Trophoblast cell (in vitro differentiated cells and primary cell): ENCODE results near the gene SHISA8.
A peak's percentile ranks its signal among the peaks of the same experiment; 100 is the strongest.

Experiments used
- DNase-seq, 2 donors: peaks; one replicate each; pipeline ENCODE4 v3.0.0-alpha.2; 2016
- H2AFZ ChIP-seq: 2 replicates; pipeline ENCODE4 v1.6.1; 2013; ENCODE audit warnings: low read length, moderate library complexity, mild to moderate bottlenecking; ENCODE audit not compliant: insufficient read depth, poor library complexity
- H2AK5ac ChIP-seq: 2 replicates; pipeline ENCODE4 v1.6.1; 2013; ENCODE audit warnings: mild to moderate bottlenecking, low read length
- H2BK120ac ChIP-seq: 2 replicates; pipeline ENCODE4 v1.6.1; 2013; ENCODE audit warnings: low read length, mild to moderate bottlenecking, moderate library complexity; ENCODE audit not compliant: insufficient read depth, poor library complexity
- H2BK12ac ChIP-seq: 2 replicates; pipeline ENCODE4 v1.6.1; 2013; ENCODE audit warnings: mild to moderate bottlenecking, low read length, moderate library complexity
- H2BK5ac ChIP-seq: 2 replicates; pipeline ENCODE4 v1.6.1; 2013; ENCODE audit warnings: low read length, low read depth, moderate library complexity, mild to moderate bottlenecking; ENCODE audit not compliant: poor library complexity
- H3K14ac ChIP-seq: 2 replicates; pipeline ENCODE4 v1.6.1; 2013; ENCODE audit warnings: mild to moderate bottlenecking, low read length
- H3K18ac ChIP-seq: 2 replicates; pipeline ENCODE4 v1.6.1; 2013; ENCODE audit warnings: mild to moderate bottlenecking, low read length
- H3K23ac ChIP-seq: 2 replicates; pipeline ENCODE4 v1.6.1; 2013; ENCODE audit warnings: low read length
- H3K27ac ChIP-seq: 2 replicates; pipeline ENCODE4 v1.5.1; 2013; ENCODE audit warnings: low read depth, mild to moderate bottlenecking, inconsistent platforms, low read length, moderate library complexity
- H3K27me3 ChIP-seq: 2 replicates; pipeline ENCODE4 v1.6.1; 2013; ENCODE audit warnings: inconsistent platforms, mild to moderate bottlenecking, low read length, moderate library complexity; ENCODE audit not compliant: insufficient read depth
- H3K36me3 ChIP-seq, 2 experiments: 1 replicate in 1 of 2; 2 replicates in 1 of 2; pipeline ENCODE4 v1.6.1; 2013; ENCODE audit warnings: low read length in 2 of 2, mild to moderate bottlenecking in 2 of 2, moderate library complexity in 1 of 2; ENCODE audit not compliant: insufficient read depth in 2 of 2, control insufficient read depth in 1 of 2
- H3K4ac ChIP-seq: 2 replicates; pipeline ENCODE4 v1.6.1; 2013; ENCODE audit warnings: low read depth, mild to moderate bottlenecking, low read length, moderate library complexity
- H3K4me1 ChIP-seq, 2 experiments: 1 replicate in 1 of 2; 2 replicates in 1 of 2; pipeline ENCODE4 v1.6.1; 2013; ENCODE audit warnings: low read length in 2 of 2, mild to moderate bottlenecking in 2 of 2, moderate library complexity in 1 of 2; ENCODE audit not compliant: insufficient read depth in 2 of 2, control insufficient read depth in 1 of 2
- H3K4me2 ChIP-seq: 2 replicates; pipeline ENCODE4 v1.6.1; 2013; ENCODE audit warnings: inconsistent platforms, mild to moderate bottlenecking, low read length, moderate library complexity
- H3K4me3 ChIP-seq: 2 replicates; pipeline ENCODE4 v1.5.1; 2013; ENCODE audit warnings: mild to moderate bottlenecking, low read depth, low read length, inconsistent platforms
- H3K79me1 ChIP-seq: one replicate; pipeline ENCODE4 v1.6.1; 2013; ENCODE audit warnings: low read length
- H3K79me2 ChIP-seq: 2 replicates; pipeline ENCODE4 v1.6.1; 2013; ENCODE audit warnings: low read length, mild to moderate bottlenecking; ENCODE audit not compliant: control insufficient read depth, insufficient read depth, poor library complexity
- H3K9ac ChIP-seq: 2 replicates; pipeline ENCODE4 v1.6.1; 2013; ENCODE audit warnings: mild to moderate bottlenecking, low read length
- H3K9me3 ChIP-seq: 2 replicates; pipeline ENCODE4 v1.6.1; 2013; ENCODE audit warnings: low read depth, mild to moderate bottlenecking, control low read depth, inconsistent platforms, low read length; ENCODE audit not compliant: insufficient read depth
- H4K12ac ChIP-seq: 2 replicates; pipeline ENCODE4 v1.6.1; 2013; ENCODE audit warnings: low read depth, mild to moderate bottlenecking, low read length, moderate library complexity
- H4K8ac ChIP-seq: 2 replicates; pipeline ENCODE4 v1.6.1; 2013; ENCODE audit warnings: low read depth, mild to moderate bottlenecking, low read length, moderate library complexity
- H4K91ac ChIP-seq: one replicate; pipeline ENCODE4 v1.6.1; 2013; ENCODE audit warnings: low read depth, mild to moderate bottlenecking, low read length, moderate library complexity
- WGBS: extraction: QIAGEN DNeasy Blood & Tissue Kit; methylation state at CpG from one replicate; pipeline ENCODE4 v1.1.7; 2013; ENCODE audit warnings: missing lambda C conversion rate; ENCODE audit not compliant: insufficient read length, insufficient coverage; ENCODE audit errors: extremely low coverage; 5-methylcytosine and 5-hydroxymethylcytosine counted together

SHISA8 gene

DNA sequence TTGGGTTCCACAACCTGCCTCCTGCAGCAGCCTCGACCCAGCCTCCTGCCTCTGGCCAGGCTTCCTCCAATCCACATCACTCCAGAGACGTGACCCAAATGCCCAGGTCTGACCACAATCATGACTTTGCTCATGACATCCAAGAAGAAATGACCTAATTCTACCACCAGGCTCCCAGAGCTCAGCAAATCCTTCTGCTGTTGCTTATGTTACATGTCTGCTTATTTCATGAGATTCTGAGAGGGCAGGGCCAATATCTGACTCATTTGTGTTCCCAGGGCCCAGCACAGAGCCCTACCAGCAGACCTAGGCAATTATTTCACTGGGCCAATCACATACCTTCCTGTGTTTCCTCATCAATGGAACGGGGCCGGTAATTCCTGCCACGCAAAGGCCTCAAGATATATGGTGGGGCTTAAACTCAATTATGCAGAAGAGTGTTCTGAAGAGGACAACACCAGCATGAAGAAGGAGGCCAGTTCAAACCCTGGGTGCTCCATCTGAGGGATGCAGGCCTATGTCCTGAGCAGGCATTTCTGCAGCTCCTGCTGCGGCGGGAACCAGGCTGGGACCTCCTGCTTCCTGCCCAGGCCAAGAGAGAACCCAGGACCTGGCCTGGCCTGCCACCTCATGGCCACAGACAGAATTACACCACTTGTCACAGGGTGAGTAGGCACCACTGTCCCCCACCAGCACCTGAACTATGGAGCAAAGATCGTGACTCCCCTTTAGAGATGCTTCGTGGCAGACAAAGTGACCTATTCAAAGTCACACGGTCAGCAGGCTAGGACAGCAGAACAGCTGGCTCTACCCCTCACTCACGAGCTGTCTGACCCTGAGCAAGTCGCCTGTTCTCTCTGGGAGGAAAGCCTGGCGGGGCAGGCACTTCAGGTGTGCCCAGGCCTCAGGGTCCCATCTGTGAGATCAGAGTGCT lies 26.2 kb upstream of the SHISA8 start:
- Histone ChIP-seq H3K4me2 (no peak overlapping the region), H3K27ac (no peak overlapping the region), H4K8ac (no peak overlapping the region), H2BK120ac (no peak overlapping the region), H3K4ac (no peak overlapping the region), H3K79me2 (no peaks in the 10 kb centered on the region), H3K4me3 (no peak overlapping the region), H3K9ac (no peak overlapping the region), H3K79me1 (no peaks in the 10 kb centered on the region), H3K9me3 (no peaks in the 10 kb centered on the region), H2AFZ (no peak overlapping the region), H3K18ac (no peak overlapping the region), H4K12ac (no peak overlapping the region), H3K23ac (no peak overlapping the region), H3K36me3 (peaks cover 27 to 29% of the 10 kb centered on the region in 2 experiments), H2BK12ac (no peak overlapping the region), H3K4me1 (peaks cover 5 to 6% of the 10 kb centered on the region in 2 experiments), H3K27me3 (no peaks in the 10 kb centered on the region), H4K91ac (no peak overlapping the region), H3K14ac (no peak overlapping the region), H2AK5ac (no peak overlapping the region), H2BK5ac (no peak overlapping the region)
- no CpG with 5 or more reads among the region's 13 CpGs for WGBS
- DNase-seq = peak; percentile 93 to 96

DNA sequence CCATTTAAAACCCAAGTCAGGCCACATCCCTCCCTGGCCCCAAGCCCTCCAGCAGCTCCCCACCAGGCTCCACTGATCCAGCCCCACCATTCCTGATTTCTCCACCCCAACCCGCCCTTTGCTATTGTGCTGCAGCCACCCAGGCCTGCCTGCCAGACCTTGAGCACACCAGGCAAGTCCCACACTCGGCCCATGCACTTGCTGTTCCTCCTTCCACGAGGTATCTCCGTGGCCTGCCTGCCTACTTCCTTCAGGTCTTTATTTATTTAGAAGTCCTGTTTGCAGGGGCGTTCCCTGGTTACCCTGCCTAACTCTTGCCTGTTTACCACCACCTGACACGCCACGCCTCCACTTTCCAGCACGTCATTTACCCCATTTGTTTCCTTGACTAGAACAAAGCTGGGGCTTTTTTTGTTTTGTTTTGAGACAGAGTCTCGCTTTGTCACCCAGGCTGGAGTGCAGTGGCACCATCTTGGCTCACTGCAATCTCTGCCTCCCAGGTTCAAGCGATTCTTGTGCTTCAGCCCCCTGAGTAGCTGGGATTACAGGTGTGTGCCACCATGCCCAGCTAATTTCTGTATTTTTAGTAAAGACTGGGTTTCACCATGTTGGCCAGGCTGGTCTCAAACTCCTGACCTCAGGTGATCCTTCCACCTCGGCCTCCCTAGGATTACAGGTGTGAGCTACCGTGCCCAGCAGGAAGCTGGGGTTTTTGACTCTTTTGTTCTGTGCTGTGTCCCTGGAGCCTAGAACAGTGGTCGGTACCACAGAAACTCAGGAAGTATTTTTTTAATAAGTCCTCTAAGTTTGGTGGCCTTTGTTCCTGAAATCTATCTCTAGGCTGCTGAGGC lies 25.3 kb upstream of the SHISA8 start:
- Histone ChIP-seq H2BK12ac (no peak overlapping the region), H3K4me3 (no peak overlapping the region), H3K79me2 (no peaks in the 10 kb centered on the region), H3K9ac (no peak overlapping the region), H4K8ac (no peak overlapping the region), H3K14ac (no peak overlapping the region), H3K27ac (no peak overlapping the region), H3K18ac (no peak overlapping the region), H3K23ac (no peak overlapping the region), H3K4ac (no peak overlapping the region), H4K12ac (no peak overlapping the region), H2AK5ac (no peak overlapping the region), H2BK120ac (no peak overlapping the region), H2BK5ac (no peak overlapping the region), H3K27me3 (no peaks in the 10 kb centered on the region), H4K91ac (no peak overlapping the region), H3K4me1 (no peaks in the 10 kb centered on the region), H3K36me3 (peaks cover 28 to 29% of the 10 kb centered on the region in 2 experiments), H3K79me1 (no peaks in the 10 kb centered on the region), H3K9me3 (no peaks in the 10 kb centered on the region), H2AFZ (no peak overlapping the region), H3K4me2 (no peak overlapping the region)
- WGBS = no CpG with 5 or more reads among the region's 13 CpGs
- DNase-seq = no peak

DNA sequence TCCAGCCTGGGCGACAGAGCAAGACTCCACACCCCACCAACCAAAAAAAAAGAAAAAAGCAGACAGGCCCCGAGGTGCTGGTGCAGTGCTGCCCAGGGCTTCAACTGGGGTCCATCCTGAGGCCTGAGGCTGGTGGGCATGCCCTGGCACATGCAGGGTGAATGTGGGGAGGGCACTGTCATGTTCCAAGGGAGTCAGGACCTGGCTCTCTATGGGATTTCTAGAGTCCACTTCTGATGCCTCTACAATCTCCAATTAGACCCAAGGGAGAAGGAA lies 22.0 kb upstream of the SHISA8 start:
- Histone ChIP-seq H3K4me1 (no peaks in the 10 kb centered on the region), H3K4ac (no peak overlapping the region), H3K9ac (no peak overlapping the region), H3K79me1 (no peaks in the 10 kb centered on the region), H3K36me3 (peaks cover 13 to 15% of the 10 kb centered on the region in 2 experiments), H3K23ac (no peak overlapping the region), H2BK5ac (no peak overlapping the region), H3K4me2 (no peak overlapping the region), H3K4me3 (no peak overlapping the region), H3K27ac (no peak overlapping the region), H3K9me3 (peaks cover 3% of the 10 kb centered on the region), H4K8ac (no peak overlapping the region), H3K18ac (no peak overlapping the region), H2BK12ac (no peak overlapping the region), H2AFZ (no peak overlapping the region), H3K79me2 (no peaks in the 10 kb centered on the region), H2AK5ac (no peak overlapping the region), H4K91ac (no peak overlapping the region), H2BK120ac (no peak overlapping the region), H3K27me3 (no peaks in the 10 kb centered on the region), H4K12ac (no peak overlapping the region), H3K14ac (no peak overlapping the region)
- no CpG with 5 or more reads among the region's 2 CpGs for WGBS
- no peak for DNase-seq

DNA sequence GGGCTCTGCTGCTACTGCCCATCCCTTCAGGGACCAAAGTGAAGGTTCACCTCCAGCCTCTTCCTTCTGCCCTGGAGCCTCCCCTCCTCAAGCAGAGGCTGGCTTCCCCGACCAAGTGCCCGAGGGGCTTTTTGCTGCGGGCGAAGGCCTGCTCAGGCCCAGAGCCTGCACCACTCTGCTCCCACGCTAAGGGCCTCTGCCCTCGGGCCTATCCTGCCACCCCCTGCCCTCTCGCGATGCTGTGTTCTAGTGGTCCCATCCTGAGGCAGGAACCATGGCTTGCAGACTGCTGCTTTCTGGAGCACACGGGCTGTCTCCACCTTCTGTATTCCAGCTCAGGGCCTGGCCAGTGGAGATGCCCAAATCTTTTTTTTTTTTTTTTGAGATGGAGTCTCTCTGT lies 20.6 kb upstream of the SHISA8 start:
- no peaks in the 10 kb centered on the region for H3K79me2 ChIP-seq
- no peak overlapping the region for H3K9ac ChIP-seq
- no peak overlapping the region for H2BK5ac ChIP-seq
- H3K18ac ChIP-seq = no peak overlapping the region
- no peak overlapping the region for H2BK120ac ChIP-seq
- no peak overlapping the region for H2AFZ ChIP-seq
- no peak overlapping the region for H3K4me2 ChIP-seq
- no peak overlapping the region for H3K23ac ChIP-seq
- no peak overlapping the region for H3K14ac ChIP-seq
- H3K79me1 ChIP-seq = no peaks in the 10 kb centered on the region
- H3K4me3 ChIP-seq = no peak overlapping the region
- no peaks in the 10 kb centered on the region for H3K4me1 ChIP-seq
- H2AK5ac ChIP-seq = no peak overlapping the region
- H3K36me3 ChIP-seq = peaks cover 9 to 12% of the 10 kb centered on the region in 2 experiments
- H2BK12ac ChIP-seq = no peak overlapping the region
- H3K27ac ChIP-seq = no peak overlapping the region
- no peak overlapping the region for H4K12ac ChIP-seq
- no CpG with 5 or more reads among the region's 9 CpGs for WGBS
- H3K9me3 ChIP-seq = peaks cover 3% of the 10 kb centered on the region
- H3K27me3 ChIP-seq = no peaks in the 10 kb centered on the region
- no peak overlapping the region for H4K8ac ChIP-seq
- H4K91ac ChIP-seq = no peak overlapping the region
- no peak overlapping the region for H3K4ac ChIP-seq
- no peak for DNase-seq
